Femur (tissue), 1 donor: ENCODE data around the gene IL3.

Experiments
- DNase-seq: peaks from one replicate; pipeline ENCODE4 v3.0.0-alpha.2; 2017

Gene IL3

GRCh38 chr5:132060501-132061161, at the start of gene IL3:
IL3 (plus strand) TSS chr5:132060655; CDS start chr5:132060707, 52 bp downstream.
- DNase-seq = peak; percentile 3

GRCh38 chr5:132010989-132011621, 49.4 kb upstream of the IL3 start:
- no peak for DNase-seq

GRCh38 chr5:132011622-132012343, 48.7 kb upstream of the IL3 start, which contains the start of gene ACSL6:
ACSL6 (minus strand) TSS chr5:132011658; CDS start chr5:132011553, 105 bp downstream.
- no peak for DNase-seq

GRCh38 chr5:132012371-132013005, 48.0 kb upstream of the IL3 start:
- DNase-seq = peak; percentile 86

- DNase-seq = no peak
Measured at GRCh38 chr5:132013006-132013689, 47.3 kb upstream of the IL3 start.

GRCh38 chr5:132013711-132014110, 46.7 kb upstream of the IL3 start:
- DNase-seq = no peak

- DNase-seq = no peak
Measured at GRCh38 chr5:132016721-132017250, 43.7 kb upstream of the IL3 start.

- no peak for DNase-seq
Measured at GRCh38 chr5:132017316-132017715, 43.1 kb upstream of the IL3 start.

GRCh38 chr5:132017738-132018625, 42.5 kb upstream of the IL3 start:
- no peak for DNase-seq

- no peak for DNase-seq
Measured at GRCh38 chr5:132019337-132019736, 41.1 kb upstream of the IL3 start.

GRCh38 chr5:132019857-132020555, 40.4 kb upstream of the IL3 start:
- DNase-seq = no peak

- DNase-seq = no peak
Measured at GRCh38 chr5:132020568-132021339, 39.7 kb upstream of the IL3 start.

GRCh38 chr5:132021654-132022053, 38.8 kb upstream of the IL3 start:
- DNase-seq = no peak

GRCh38 chr5:132022737-132023136, 37.7 kb upstream of the IL3 start:
- no peak for DNase-seq

- DNase-seq = no peak
Measured at GRCh38 chr5:132023258-132024116, 37.0 kb upstream of the IL3 start.

- no peak for DNase-seq
Measured at GRCh38 chr5:132024117-132024435, 36.4 kb upstream of the IL3 start.

- DNase-seq = no peak
Measured at GRCh38 chr5:132024789-132025402, 35.6 kb upstream of the IL3 start.

GRCh38 chr5:132025403-132025971, 35.0 kb upstream of the IL3 start:
- no peak for DNase-seq
